Measurements from ENCODE around the gene TTC7B. TPM values are rescaled to one million over a fixed set of nuclear protein-coding genes. Genes with fewer than 3 reads are reported as not detected.

Gene TTC7B
- total RNA-seq, 1 experiment from 2014 or later = 70.6 TPM

DNA sequence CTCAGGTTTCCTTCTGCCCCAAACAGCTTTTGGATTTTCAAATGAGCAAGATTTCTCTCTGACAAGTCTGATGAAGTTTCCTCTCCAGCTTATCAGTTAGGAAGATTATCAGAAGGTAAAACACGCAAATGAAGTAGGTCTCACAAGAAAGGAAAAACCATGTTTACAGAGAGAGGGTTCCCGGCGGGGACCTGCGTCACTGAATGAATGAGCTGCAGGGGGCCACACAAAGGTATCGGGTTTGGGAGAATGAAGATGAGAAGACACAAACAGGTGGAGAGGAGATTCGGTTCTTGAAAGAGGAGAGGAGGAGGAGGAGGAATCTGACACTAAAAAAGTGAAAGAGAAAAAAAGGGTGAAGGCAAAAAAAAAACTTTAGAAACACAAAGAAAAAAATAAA is 210.8 kb downstream of the TTC7B start:
- POLR2A ChIA-PET = no interaction called here
- H3K9ac ChIP-seq (ENCODE audit: low read length) = no peak overlapping the region
- H3K27me3 ChIP-seq (ENCODE audit: insufficient read depth, low read length) = no peaks in the 10 kb centered on the region
- TF ChIP-seq TCF7L2 (IDR thresholded peaks at IDR 0.05; ENCODE audit: borderline replicate concordance, extremely low read depth, insufficient read depth, insufficient read length) (no peak), EZH2 (IDR thresholded peaks at IDR 0.05) (no peak), POLR2AphosphoS5 (IDR thresholded peaks at IDR 0.05; ENCODE audit: low read depth, low read length) (no peak), ZNF274 (IDR thresholded peaks at IDR 0.05; ENCODE audit: low read depth, low read length) (no peak), SP1 (IDR thresholded peaks at IDR 0.05; ENCODE audit: low read depth) (no peak), RAD21 (IDR thresholded peaks at IDR 0.05; ENCODE audit: low read depth) (no peak), ZFX (IDR thresholded peaks at IDR 0.05) (no peak), YY1 (IDR thresholded peaks at IDR 0.05; ENCODE audit: extremely low read depth, insufficient replicate concordance, low read depth, low read length) (no peak), SIN3A (IDR thresholded peaks at IDR 0.05; ENCODE audit: low read depth) (no peak)
- H3K9me3 ChIP-seq (ENCODE audit: control insufficient read depth in 1 of 2, insufficient read depth in 1 of 2, low read depth in 1 of 2, low read length in 2 of 2) = no peaks in the 10 kb centered on the region
- no TSS peak for BruUV-seq (replicated peaks)
- no peak for ATAC-seq
- intact Hi-C loops (cut with micrococcal nuclease) = no loop called here
- H3K9me2 ChIP-seq (ENCODE audit: insufficient read depth) = no peaks in the 10 kb centered on the region
- no peak overlapping the region for H3K27ac ChIP-seq (ENCODE audit: low read depth, low read length)
- H3K4me1 ChIP-seq (ENCODE audit: control insufficient read depth in 1 of 2, insufficient read depth in 2 of 2, low read length in 2 of 2) = no peaks in the 10 kb centered on the region
- H3K36me3 ChIP-seq (ENCODE audit: control insufficient read depth in 1 of 2, insufficient read depth in 2 of 2, low read length in 2 of 2) = no peaks in the 10 kb centered on the region
- no peak for DNase-seq (ENCODE audit: low read depth, low spot score)
- no peak overlapping the region for H3K4me3 ChIP-seq (replicated peaks in 1 of 2; ENCODE audit: low read depth in 1 of 2, low read length in 2 of 2)
- no peaks in the 10 kb centered on the region for H3K79me2 ChIP-seq (ENCODE audit: insufficient read depth, low read length)
- CTCF ChIA-PET = no interaction called here
- RAD21 ChIA-PET (ENCODE audit: low non-redundant PET in 1 of 2, low total read pairs in 2 of 2, uncharacterized antibody in 2 of 2, unreplicated experiment in 2 of 2) = no interaction called here
- no peak overlapping the region for H3K4me2 ChIP-seq (ENCODE audit: low read length)
- no peak overlapping the region for H2AFZ ChIP-seq (ENCODE audit: low read depth, low read length, poor library complexity, severe bottlenecking)
- no peaks in the 10 kb centered on the region for H4K20me1 ChIP-seq (ENCODE audit: insufficient read depth)

DNA sequence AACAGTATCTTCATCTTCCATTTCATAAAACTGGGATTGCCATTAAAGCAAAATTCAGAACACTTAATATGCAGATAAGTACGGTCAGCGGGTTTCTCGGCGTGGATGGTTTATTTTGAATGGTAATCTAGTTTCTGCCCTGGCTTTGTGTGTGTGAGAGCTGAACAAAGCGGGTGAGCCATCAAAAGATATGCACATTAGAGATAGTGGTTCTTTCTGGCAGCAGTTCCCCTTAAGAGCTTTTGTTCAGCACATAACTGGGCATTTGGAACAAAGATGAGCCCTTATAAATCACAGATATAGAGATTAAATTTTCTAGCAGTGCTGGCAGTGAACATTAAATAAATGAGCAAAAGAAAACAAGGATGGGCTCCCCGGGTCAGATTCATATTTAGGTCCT is 211.9 kb downstream of the TTC7B start:
- ChIA-PET CTCF (no interaction called here), POLR2A (no interaction called here), RAD21 (ENCODE audit: low non-redundant PET in 1 of 2, low total read pairs in 2 of 2, uncharacterized antibody in 2 of 2, unreplicated experiment in 2 of 2) (no interaction called here)
- no TSS peak for BruUV-seq (replicated peaks)
- intact Hi-C loops (cut with micrococcal nuclease) = no loop called here
- H3K36me3 ChIP-seq (ENCODE audit: control insufficient read depth in 1 of 2, insufficient read depth in 2 of 2, low read length in 2 of 2) = no peaks in the 10 kb centered on the region
- no peaks in the 10 kb centered on the region for H3K27me3 ChIP-seq (ENCODE audit: insufficient read depth, low read length)
- no peak overlapping the region for H3K4me3 ChIP-seq (replicated peaks in 1 of 2; ENCODE audit: low read depth in 1 of 2, low read length in 2 of 2)
- no peaks in the 10 kb centered on the region for H4K20me1 ChIP-seq (ENCODE audit: insufficient read depth)
- no peak for ATAC-seq
- H3K9ac ChIP-seq (ENCODE audit: low read length) = no peak overlapping the region
- H3K27ac ChIP-seq (ENCODE audit: low read depth, low read length) = no peak overlapping the region
- H3K9me2 ChIP-seq (ENCODE audit: insufficient read depth) = no peaks in the 10 kb centered on the region
- no peak for DNase-seq (ENCODE audit: low read depth, low spot score)
- H3K4me1 ChIP-seq (ENCODE audit: control insufficient read depth in 1 of 2, insufficient read depth in 2 of 2, low read length in 2 of 2) = no peaks in the 10 kb centered on the region
- H3K4me2 ChIP-seq (ENCODE audit: low read length) = no peak overlapping the region
- H3K79me2 ChIP-seq (ENCODE audit: insufficient read depth, low read length) = no peaks in the 10 kb centered on the region
- no peak for TF ChIP-seq ELF1 (IDR thresholded peaks at IDR 0.05; ENCODE audit: borderline replicate concordance, low read depth)
- TF ChIP-seq FOSL1 (IDR thresholded peaks at IDR 0.05; ENCODE audit: low read depth) = no peak
- no peak for TF ChIP-seq TCF7L2 (IDR thresholded peaks at IDR 0.05; ENCODE audit: borderline replicate concordance, extremely low read depth, insufficient read depth, insufficient read length)
- no peak for TF ChIP-seq JUND (IDR thresholded peaks at IDR 0.05)
- TF ChIP-seq, protein P1, sequence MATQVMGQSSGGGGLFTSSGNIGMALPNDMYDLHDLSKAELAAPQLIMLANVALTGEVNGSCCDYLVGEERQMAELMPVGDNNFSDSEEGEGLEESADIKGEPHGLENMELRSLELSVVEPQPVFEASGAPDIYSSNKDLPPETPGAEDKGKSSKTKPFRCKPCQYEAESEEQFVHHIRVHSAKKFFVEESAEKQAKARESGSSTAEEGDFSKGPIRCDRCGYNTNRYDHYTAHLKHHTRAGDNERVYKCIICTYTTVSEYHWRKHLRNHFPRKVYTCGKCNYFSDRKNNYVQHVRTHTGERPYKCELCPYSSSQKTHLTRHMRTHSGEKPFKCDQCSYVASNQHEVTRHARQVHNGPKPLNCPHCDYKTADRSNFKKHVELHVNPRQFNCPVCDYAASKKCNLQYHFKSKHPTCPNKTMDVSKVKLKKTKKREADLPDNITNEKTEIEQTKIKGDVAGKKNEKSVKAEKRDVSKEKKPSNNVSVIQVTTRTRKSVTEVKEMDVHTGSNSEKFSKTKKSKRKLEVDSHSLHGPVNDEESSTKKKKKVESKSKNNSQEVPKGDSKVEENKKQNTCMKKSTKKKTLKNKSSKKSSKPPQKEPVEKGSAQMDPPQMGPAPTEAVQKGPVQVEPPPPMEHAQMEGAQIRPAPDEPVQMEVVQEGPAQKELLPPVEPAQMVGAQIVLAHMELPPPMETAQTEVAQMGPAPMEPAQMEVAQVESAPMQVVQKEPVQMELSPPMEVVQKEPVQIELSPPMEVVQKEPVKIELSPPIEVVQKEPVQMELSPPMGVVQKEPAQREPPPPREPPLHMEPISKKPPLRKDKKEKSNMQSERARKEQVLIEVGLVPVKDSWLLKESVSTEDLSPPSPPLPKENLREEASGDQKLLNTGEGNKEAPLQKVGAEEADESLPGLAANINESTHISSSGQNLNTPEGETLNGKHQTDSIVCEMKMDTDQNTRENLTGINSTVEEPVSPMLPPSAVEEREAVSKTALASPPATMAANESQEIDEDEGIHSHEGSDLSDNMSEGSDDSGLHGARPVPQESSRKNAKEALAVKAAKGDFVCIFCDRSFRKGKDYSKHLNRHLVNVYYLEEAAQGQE (IDR thresholded peaks at IDR 0.05; ENCODE audit: low read depth) = no peak
- no peak for TF ChIP-seq POLR2A (IDR thresholded peaks at IDR 0.05; ENCODE audit: borderline replicate concordance, extremely low read depth, insufficient read depth, insufficient read length)
- no peak for TF ChIP-seq SIN3A (IDR thresholded peaks at IDR 0.05; ENCODE audit: low read depth)
- TF ChIP-seq YY1 (IDR thresholded peaks at IDR 0.05; ENCODE audit: extremely low read depth, insufficient replicate concordance, low read depth, low read length) = no peak
- TF ChIP-seq, protein P2, sequence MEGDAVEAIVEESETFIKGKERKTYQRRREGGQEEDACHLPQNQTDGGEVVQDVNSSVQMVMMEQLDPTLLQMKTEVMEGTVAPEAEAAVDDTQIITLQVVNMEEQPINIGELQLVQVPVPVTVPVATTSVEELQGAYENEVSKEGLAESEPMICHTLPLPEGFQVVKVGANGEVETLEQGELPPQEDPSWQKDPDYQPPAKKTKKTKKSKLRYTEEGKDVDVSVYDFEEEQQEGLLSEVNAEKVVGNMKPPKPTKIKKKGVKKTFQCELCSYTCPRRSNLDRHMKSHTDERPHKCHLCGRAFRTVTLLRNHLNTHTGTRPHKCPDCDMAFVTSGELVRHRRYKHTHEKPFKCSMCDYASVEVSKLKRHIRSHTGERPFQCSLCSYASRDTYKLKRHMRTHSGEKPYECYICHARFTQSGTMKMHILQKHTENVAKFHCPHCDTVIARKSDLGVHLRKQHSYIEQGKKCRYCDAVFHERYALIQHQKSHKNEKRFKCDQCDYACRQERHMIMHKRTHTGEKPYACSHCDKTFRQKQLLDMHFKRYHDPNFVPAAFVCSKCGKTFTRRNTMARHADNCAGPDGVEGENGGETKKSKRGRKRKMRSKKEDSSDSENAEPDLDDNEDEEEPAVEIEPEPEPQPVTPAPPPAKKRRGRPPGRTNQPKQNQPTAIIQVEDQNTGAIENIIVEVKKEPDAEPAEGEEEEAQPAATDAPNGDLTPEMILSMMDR (IDR thresholded peaks at IDR 0.05 in 2 of 3, conservative IDR thresholded peaks at IDR 0.05 in 1 of 3; ENCODE audit: borderline replicate concordance in 1 of 3, insufficient read depth in 1 of 3, low read depth in 2 of 3, low read length in 2 of 3) = no peak
- no peaks in the 10 kb centered on the region for H3K9me3 ChIP-seq (ENCODE audit: control insufficient read depth in 1 of 2, insufficient read depth in 1 of 2, low read depth in 1 of 2, low read length in 2 of 2)
- no peak overlapping the region for H2AFZ ChIP-seq (ENCODE audit: low read depth, low read length, poor library complexity, severe bottlenecking)
